ENCODE data around the gene LRRC49. TPM values are rescaled to one million over a fixed set of nuclear protein-coding genes. Genes with fewer than 3 reads are reported as not detected.

LRRC49 gene
- 1.9 TPM for polyA plus RNA-seq (2012; ENCODE audit: missing spikeins)

GRCh38 chr15:70892002-70892911 is at the start of gene LRRC49, which contains the start of gene THAP10:
Gene LRRC49, plus strand, starts transcription at chr15:70892826. Its CDS starts 69 bp downstream, at chr15:70892895.
Gene THAP10, minus strand, starts transcription at chr15:70892433. Its CDS starts 161 bp downstream, at chr15:70892272.
- FAIRE-seq, result peak; percentile 95
- peak; percentile 39; the same call in 1 of the 2 replicates for TF ChIP-seq POLR2A (IDR thresholded peaks at IDR 0.05; ENCODE audit: low read depth, low read length)
- TF ChIP-seq TAF1 (IDR thresholded peaks at IDR 0.05; ENCODE audit: borderline replicate concordance, low read depth, low read length), result peak; percentile 20; the same call in 1 of the 2 replicates
- no peak for TF ChIP-seq POLR2AphosphoS5 (IDR thresholded peaks at IDR 0.05; ENCODE audit: low read depth, low read length)
- peak; percentile 37 for DNase-seq (ENCODE audit: insufficient read length)

- DNase-seq (ENCODE audit: insufficient read length) (no peak), FAIRE-seq (no peak)
- TF ChIP-seq POLR2A (IDR thresholded peaks at IDR 0.05; ENCODE audit: low read depth, low read length) (no peak), TAF1 (IDR thresholded peaks at IDR 0.05; ENCODE audit: borderline replicate concordance, low read depth, low read length) (no peak), POLR2AphosphoS5 (IDR thresholded peaks at IDR 0.05; ENCODE audit: low read depth, low read length) (no peak)
Observed at GRCh38 chr15:70845602-70846360, 46.8 kb upstream of the LRRC49 start.

GRCh38 chr15:70851889-70852288 is 40.7 kb upstream of the LRRC49 start:
- TF ChIP-seq TAF1 (IDR thresholded peaks at IDR 0.05; ENCODE audit: borderline replicate concordance, low read depth, low read length) (no peak), POLR2AphosphoS5 (IDR thresholded peaks at IDR 0.05; ENCODE audit: low read depth, low read length) (no peak)
- DNase-seq (ENCODE audit: insufficient read length) (no peak), FAIRE-seq (no peak)

GRCh38 chr15:70852501-70853317 is 39.9 kb upstream of the LRRC49 start:
- FAIRE-seq (no peak), DNase-seq (ENCODE audit: insufficient read length) (no peak)
- TF ChIP-seq POLR2A (IDR thresholded peaks at IDR 0.05; ENCODE audit: low read depth, low read length) (no peak), TAF1 (IDR thresholded peaks at IDR 0.05; ENCODE audit: borderline replicate concordance, low read depth, low read length) (no peak), POLR2AphosphoS5 (IDR thresholded peaks at IDR 0.05; ENCODE audit: low read depth, low read length) (no peak)

GRCh38 chr15:70853318-70853972 is 39.2 kb upstream of the LRRC49 start:
- FAIRE-seq (no peak), DNase-seq (ENCODE audit: insufficient read length) (no peak)
- TF ChIP-seq POLR2AphosphoS5 (IDR thresholded peaks at IDR 0.05; ENCODE audit: low read depth, low read length) (no peak), TAF1 (IDR thresholded peaks at IDR 0.05; ENCODE audit: borderline replicate concordance, low read depth, low read length) (no peak), POLR2A (IDR thresholded peaks at IDR 0.05; ENCODE audit: low read depth, low read length) (no peak)

- FAIRE-seq, result no peak
- DNase-seq (ENCODE audit: insufficient read length), result peak; percentile 25
- TF ChIP-seq POLR2A (IDR thresholded peaks at IDR 0.05; ENCODE audit: low read depth, low read length), result no peak
- no peak for TF ChIP-seq TAF1 (IDR thresholded peaks at IDR 0.05; ENCODE audit: borderline replicate concordance, low read depth, low read length)
- TF ChIP-seq POLR2AphosphoS5 (IDR thresholded peaks at IDR 0.05; ENCODE audit: low read depth, low read length), result no peak
Observed at GRCh38 chr15:70853973-70854665, 38.5 kb upstream of the LRRC49 start, which contains the start of gene LARP6. Gene LARP6, minus strand, starts transcription at chr15:70854157. Its CDS starts 69 bp downstream, at chr15:70854088.

- FAIRE-seq, result no peak
- TF ChIP-seq POLR2A (IDR thresholded peaks at IDR 0.05; ENCODE audit: low read depth, low read length) (no peak), TAF1 (IDR thresholded peaks at IDR 0.05; ENCODE audit: borderline replicate concordance, low read depth, low read length) (no peak), POLR2AphosphoS5 (IDR thresholded peaks at IDR 0.05; ENCODE audit: low read depth, low read length) (no peak)
- DNase-seq (ENCODE audit: insufficient read length), result no peak
Observed at GRCh38 chr15:70854666-70854976, 38.0 kb upstream of the LRRC49 start.

- DNase-seq (ENCODE audit: insufficient read length) (no peak), FAIRE-seq (peak; percentile 9)
- TF ChIP-seq POLR2AphosphoS5 (IDR thresholded peaks at IDR 0.05; ENCODE audit: low read depth, low read length), result no peak
Observed at GRCh38 chr15:70855764-70856163, 36.9 kb upstream of the LRRC49 start.

- no peak for DNase-seq (ENCODE audit: insufficient read length)
- FAIRE-seq, result no peak
- TF ChIP-seq TAF1 (IDR thresholded peaks at IDR 0.05; ENCODE audit: borderline replicate concordance, low read depth, low read length), result no peak
Observed at GRCh38 chr15:70856177-70856883, 36.3 kb upstream of the LRRC49 start.
